ENCODE measurements around the gene NCOA3.

Gene NCOA3

GRCh38 chr20:47705497-47705856, 203.8 kb downstream of the NCOA3 start:
- no peak for DNase-seq (ENCODE audit: low spot score)

- no peak for DNase-seq (ENCODE audit: low spot score)
Measured at GRCh38 chr20:47706345-47706744, 204.7 kb downstream of the NCOA3 start.

All from pons (tissue), 1 donor.